ENCODE results near the gene AURKAIP1.
"Not testable (repeated sequence)": the region's sequence is repeated elsewhere in the genome, so short reads cannot be mapped to it uniquely, and the experiment has no call there.

The AURKAIP1 gene

GRCh38 chr1:1421147-1421906 lies 46.3 kb upstream of the AURKAIP1 start, which contains the start of gene ANKRD65:
ANKRD65 (minus strand) TSS chr1:1421276; CDS start chr1:1421005, 271 bp downstream.
- peaks cover 4% of the 10 kb centered on the region for H3K36me3 Mint-ChIP-seq (ENCODE audit: low read depth)
- peaks cover 65% of the 10 kb centered on the region for H3K4me1 Mint-ChIP-seq
- no peaks in the 10 kb centered on the region for H3K9me3 Mint-ChIP-seq
- DNase-seq: no peak
- TF ChIP-seq CTCF (IDR thresholded peaks at IDR 0.05): no peak
- peak within 1 kb of the TSS; percentile 79 for H3K27ac Mint-ChIP-seq
- H3K4me3 Mint-ChIP-seq: peak within 1 kb of the TSS; percentile 13
- peaks cover 3% of the 10 kb centered on the region for H3K27me3 Mint-ChIP-seq (ENCODE audit: low read depth, poor library complexity)

- H3K4me3 Mint-ChIP-seq: no peak overlapping the region
These were observed 45.7 kb upstream of the AURKAIP1 start for GRCh38 chr1:1420654-1421141.

GRCh38 chr1:1419813-1420653 lies 45.0 kb upstream of the AURKAIP1 start:
- Mint-ChIP-seq H3K4me3 (no peak overlapping the region), H3K4me1 (peaks cover 59% of the 10 kb centered on the region), H3K27ac (peak overlapping the region; percentile 90), H3K9me3 (no peaks in the 10 kb centered on the region), H3K36me3 (ENCODE audit: low read depth) (peaks cover 4% of the 10 kb centered on the region), H3K27me3 (ENCODE audit: low read depth, poor library complexity) (peaks cover 3% of the 10 kb centered on the region)
- TF ChIP-seq CTCF (IDR thresholded peaks at IDR 0.05): no peak
- DNase-seq: peak; percentile 37

More at GRCh38 chr1:1420654-1421141, 45.7 kb upstream of the AURKAIP1 start:
- no peak for TF ChIP-seq CTCF (IDR thresholded peaks at IDR 0.05)
- Mint-ChIP-seq H3K36me3 (ENCODE audit: low read depth) (peaks cover 4% of the 10 kb centered on the region), H3K4me1 (peaks cover 61% of the 10 kb centered on the region), H3K27me3 (ENCODE audit: low read depth, poor library complexity) (peaks cover 3% of the 10 kb centered on the region), H3K27ac (peak overlapping the region; percentile 79), H3K9me3 (no peaks in the 10 kb centered on the region)
- DNase-seq: no peak

GRCh38 chr1:1419363-1419812 lies 44.4 kb upstream of the AURKAIP1 start:
- Mint-ChIP-seq H3K27ac (peak overlapping the region; percentile 90), H3K27me3 (ENCODE audit: low read depth, poor library complexity) (no peaks in the 10 kb centered on the region), H3K4me3 (no peak overlapping the region), H3K36me3 (ENCODE audit: low read depth) (peaks cover 4% of the 10 kb centered on the region), H3K9me3 (no peaks in the 10 kb centered on the region), H3K4me1 (peaks cover 53% of the 10 kb centered on the region)
- no peak for TF ChIP-seq CTCF (IDR thresholded peaks at IDR 0.05)
- no peak for DNase-seq

GRCh38 chr1:1418464-1419362 lies 43.7 kb upstream of the AURKAIP1 start:
- no peak for TF ChIP-seq CTCF (IDR thresholded peaks at IDR 0.05)
- H3K4me3 Mint-ChIP-seq: peak overlapping the region; percentile 52
- peak overlapping the region; percentile 93 for H3K27ac Mint-ChIP-seq
- H3K9me3 Mint-ChIP-seq: no peaks in the 10 kb centered on the region
- no peaks in the 10 kb centered on the region for H3K27me3 Mint-ChIP-seq (ENCODE audit: low read depth, poor library complexity)
- H3K36me3 Mint-ChIP-seq (ENCODE audit: low read depth): peaks cover 4% of the 10 kb centered on the region
- no peak for DNase-seq
- peaks cover 51% of the 10 kb centered on the region for H3K4me1 Mint-ChIP-seq

- H3K27me3 Mint-ChIP-seq (ENCODE audit: low read depth, poor library complexity); DNase-seq; H3K36me3 Mint-ChIP-seq (ENCODE audit: low read depth); H3K9me3 Mint-ChIP-seq: not testable (repeated sequence)
- Mint-ChIP-seq H3K4me1 (peaks cover 47% of the 10 kb centered on the region), H3K27ac (peak overlapping the region; percentile 93), H3K4me3 (peak overlapping the region; percentile 52)
These were observed 42.9 kb upstream of the AURKAIP1 start for GRCh38 chr1:1417825-1418463.

- H3K36me3 Mint-ChIP-seq (ENCODE audit: low read depth); DNase-seq; H3K9me3 Mint-ChIP-seq; H3K4me3 Mint-ChIP-seq; H3K27me3 Mint-ChIP-seq (ENCODE audit: low read depth, poor library complexity): not testable (repeated sequence)
- Mint-ChIP-seq H3K4me1 (peaks cover 41% of the 10 kb centered on the region), H3K27ac (peak overlapping the region; percentile 93)
These were observed 42.4 kb upstream of the AURKAIP1 start for GRCh38 chr1:1417396-1417795.
